GM19372 (cell line): ENCODE measurements around the gene LMNA.
"Not testable (repeated sequence)": the region's sequence is repeated elsewhere in the genome, so short reads cannot be mapped to it uniquely, and the experiment has no call there.

Source experiments
- ATAC-seq: cut with Tn5 transposase; IDR thresholded peaks from one replicate; pipeline ENCODE4 v1.9.1; 2021; ENCODE audit warnings: mild to moderate bottlenecking, low read depth, moderate library complexity; ENCODE audit not compliant: unreplicated experiment

The LMNA gene

DNA sequence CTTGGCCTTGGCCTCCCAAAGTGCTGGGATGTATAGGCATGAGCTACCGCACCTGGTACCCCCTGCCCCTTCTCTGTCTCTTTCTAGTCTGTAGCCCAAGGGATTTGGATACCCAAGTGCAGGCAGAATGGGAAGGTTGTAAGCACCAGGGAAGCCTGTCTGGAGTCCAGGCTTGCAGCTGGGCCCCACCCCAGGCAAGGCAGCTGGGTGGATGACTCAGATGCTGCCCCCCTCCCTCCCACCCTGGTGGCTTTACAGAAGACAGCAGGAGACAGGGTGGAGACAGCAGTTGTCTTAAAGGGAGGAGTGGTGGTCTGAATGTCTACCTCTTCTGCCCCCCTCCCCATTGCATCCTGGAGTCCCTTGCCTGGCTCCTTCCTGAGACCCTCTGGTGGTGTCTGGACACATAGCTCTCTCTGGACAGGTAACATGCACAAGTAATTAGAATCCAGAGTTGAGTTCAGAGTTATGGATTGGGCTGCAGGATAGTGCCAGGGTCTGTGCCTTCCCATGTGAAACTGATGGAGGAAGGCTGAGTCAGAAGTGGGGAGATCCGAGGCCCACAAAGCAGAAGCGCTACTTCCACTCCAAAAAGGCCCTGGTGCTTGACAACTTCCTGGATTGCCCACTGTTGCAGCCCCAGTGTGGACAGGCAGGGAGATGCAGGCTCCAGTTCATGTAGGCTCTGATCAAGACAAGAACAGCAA, 5.1 kb downstream of the LMNA start:
- ATAC-seq: no peak

DNA sequence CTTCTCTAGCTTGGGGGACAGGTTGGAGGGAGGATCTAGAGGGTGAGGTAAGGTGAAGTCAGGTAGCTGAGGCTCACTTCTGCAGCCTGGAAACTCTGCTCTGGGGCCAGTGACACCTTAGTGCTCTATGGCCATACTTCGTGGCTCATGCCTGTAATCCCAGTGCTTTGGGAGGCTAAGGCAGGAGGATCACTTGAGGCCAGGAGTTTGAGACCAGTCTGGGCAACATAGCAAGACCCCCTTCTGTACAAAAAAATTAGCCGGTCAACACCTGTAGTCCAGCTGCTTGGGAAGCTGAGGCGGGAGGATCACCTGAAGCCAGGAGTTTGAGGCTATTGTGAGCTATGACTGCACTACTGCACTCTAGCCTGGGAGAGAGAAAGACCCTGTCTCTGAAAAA, 5.8 kb downstream of the LMNA start:
- ATAC-seq: no peak

- ATAC-seq: not testable (repeated sequence)
These were observed 6.5 kb downstream of the LMNA start for GRCh38 chr1:156121005-156121404.

GRCh38 chr1:156121457-156121856, 6.9 kb downstream of the LMNA start:
- no peak for ATAC-seq

DNA sequence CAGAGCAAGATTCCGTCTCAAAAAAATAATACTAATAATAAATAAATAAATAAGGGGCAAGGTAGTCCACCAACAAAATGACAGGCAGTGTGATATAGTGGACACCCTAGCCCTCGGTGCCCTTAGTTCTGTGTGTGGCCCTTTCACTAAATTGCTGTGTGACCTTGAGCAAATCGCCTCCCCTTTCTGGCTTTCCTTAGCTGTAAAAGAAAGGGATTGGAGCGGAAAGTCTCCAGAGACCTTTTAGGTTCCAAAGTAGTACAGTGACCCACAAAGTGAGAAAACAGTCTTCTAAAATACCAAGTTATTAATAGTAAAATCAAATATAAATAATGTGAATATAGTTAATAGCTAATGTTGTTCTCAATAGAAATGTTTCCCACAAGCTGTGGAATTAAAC, 7.6 kb downstream of the LMNA start:
- no peak for ATAC-seq

DNA sequence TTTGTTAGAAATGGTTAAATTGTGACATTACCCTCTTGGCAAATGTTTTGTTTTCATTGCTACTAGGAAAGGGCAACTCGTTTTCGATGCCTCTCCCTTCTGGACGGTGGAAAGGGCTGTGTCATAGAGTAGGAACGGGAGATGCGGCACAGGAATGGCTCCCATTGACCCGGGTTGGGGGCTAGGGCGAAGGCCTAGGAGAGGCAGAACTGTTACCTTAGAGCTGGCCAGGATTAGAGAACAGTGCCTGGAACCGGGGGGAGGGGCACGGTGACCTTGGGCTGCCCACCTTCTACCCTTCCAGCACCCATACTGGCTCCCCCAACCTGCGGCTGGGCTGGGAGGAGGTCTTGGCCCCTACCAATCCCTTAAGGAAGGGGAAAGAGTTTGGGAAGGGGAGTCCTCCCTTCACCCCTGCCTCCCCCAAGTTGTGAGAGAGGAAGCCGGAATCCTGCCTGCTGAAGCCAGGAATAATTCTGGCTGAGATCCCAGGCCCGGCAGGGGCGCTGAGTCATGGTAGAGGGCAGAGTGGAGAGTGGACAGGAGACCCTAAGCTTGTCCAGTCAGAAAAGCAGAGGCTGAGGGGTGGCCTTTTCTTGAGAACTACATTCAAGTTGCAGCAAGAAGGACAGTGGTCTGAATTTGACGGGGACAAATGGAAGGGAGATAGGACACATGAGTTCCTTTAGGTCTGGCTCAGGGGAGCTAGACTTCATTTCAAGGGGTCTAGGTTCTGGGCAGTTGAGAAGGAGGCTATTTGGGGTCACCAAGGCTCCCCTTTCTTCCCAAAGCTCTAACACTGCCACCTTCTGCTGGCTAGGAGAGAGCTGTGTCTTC, 8.2 kb downstream of the LMNA start:
- ATAC-seq: no peak

DNA sequence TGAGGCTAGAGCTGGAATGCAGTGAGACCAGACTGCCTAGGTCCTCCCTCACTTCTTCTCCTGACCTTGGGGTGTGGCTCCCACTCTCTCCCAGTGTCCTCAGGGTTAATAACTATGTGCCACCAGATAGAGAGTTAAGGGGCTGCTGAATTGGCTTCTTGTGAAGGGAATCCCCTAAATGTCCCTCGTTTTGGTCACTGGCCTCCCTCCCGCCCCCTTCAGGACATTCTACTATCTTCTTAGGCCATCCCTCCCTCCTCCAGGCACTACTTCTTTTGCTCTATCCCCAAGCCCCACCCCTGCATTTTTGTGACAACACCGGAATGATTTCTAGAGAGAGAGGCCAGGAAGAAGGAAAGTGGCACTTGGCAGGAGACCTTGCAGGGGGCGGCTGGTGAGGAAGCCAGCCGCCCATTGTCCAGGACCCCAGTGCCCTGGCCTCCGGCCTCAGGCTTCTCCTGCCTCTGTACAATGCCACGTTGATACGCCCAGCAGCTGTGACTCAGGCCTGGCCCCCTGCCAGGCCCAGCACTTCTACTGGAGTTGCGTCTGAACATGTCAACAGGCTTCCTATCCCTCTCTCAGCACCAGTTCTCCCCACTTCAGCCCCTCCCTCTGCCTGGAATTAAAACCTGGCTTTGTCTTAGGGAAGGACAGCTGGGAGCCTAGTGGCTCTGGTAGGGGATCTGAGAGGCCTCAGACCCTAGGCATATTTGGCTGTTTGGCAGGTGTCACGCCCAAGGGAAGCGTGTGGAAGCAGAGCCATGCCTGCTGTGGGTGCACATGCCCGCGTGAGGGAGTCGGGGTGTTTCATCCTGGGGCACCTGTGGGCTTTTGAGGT, 9.1 kb downstream of the LMNA start:
- no peak for ATAC-seq

GRCh38 chr1:156124557-156125483, 10.3 kb downstream of the LMNA start:
- ATAC-seq: no peak

GRCh38 chr1:156125544-156125943, 11.0 kb downstream of the LMNA start:
- ATAC-seq: not testable (repeated sequence)

- no peak for ATAC-seq
These were observed 11.6 kb downstream of the LMNA start for GRCh38 chr1:156126043-156126629.

DNA sequence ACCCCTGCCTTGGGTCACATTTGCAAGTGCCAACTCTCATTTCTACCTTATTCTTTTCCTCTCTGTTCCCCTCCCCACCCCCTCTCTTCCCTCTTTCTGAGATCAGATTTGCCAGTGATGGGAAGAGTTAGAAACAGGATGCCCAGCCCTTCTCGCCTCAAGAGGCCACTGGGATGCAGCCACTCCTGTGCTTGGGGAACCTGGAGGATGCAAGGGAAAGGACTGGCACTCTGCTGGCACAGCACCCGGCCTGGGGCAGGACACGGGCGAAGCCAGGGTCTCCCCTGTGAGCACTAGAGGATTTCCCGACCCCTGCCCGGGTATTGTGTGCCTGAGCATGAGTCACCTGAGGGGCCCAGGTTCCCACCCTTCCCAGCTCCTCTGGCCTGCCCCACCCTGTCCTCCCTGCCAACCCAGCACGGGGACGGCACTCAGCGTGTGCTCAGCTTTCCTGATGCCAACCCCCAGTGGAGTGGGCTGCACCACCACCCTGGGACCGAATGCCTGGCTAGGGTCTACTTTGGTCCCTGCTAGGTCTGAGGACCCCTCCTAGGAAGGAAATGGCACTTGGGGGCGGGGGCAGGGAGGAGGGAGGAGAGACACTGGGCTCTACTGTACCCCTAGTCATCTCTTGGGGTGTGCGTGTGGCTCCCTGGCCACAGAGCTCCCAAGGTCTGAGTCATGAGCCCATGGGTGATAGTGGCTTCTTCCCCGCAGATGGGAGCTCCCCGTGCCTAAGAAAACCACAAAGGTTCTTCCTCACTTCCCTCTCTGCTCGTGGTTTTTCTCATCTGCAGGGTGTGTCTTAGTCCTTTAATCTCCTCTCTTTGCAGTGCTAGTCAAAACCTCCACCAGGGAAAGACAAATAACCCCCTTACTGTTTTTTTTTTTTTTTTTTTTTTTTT, 12.4 kb downstream of the LMNA start:
- no peak for ATAC-seq

- no peak for ATAC-seq
These were observed 13.8 kb downstream of the LMNA start for GRCh38 chr1:156128308-156128653.

GRCh38 chr1:156128654-156129597, 14.4 kb downstream of the LMNA start:
- ATAC-seq: no peak

DNA sequence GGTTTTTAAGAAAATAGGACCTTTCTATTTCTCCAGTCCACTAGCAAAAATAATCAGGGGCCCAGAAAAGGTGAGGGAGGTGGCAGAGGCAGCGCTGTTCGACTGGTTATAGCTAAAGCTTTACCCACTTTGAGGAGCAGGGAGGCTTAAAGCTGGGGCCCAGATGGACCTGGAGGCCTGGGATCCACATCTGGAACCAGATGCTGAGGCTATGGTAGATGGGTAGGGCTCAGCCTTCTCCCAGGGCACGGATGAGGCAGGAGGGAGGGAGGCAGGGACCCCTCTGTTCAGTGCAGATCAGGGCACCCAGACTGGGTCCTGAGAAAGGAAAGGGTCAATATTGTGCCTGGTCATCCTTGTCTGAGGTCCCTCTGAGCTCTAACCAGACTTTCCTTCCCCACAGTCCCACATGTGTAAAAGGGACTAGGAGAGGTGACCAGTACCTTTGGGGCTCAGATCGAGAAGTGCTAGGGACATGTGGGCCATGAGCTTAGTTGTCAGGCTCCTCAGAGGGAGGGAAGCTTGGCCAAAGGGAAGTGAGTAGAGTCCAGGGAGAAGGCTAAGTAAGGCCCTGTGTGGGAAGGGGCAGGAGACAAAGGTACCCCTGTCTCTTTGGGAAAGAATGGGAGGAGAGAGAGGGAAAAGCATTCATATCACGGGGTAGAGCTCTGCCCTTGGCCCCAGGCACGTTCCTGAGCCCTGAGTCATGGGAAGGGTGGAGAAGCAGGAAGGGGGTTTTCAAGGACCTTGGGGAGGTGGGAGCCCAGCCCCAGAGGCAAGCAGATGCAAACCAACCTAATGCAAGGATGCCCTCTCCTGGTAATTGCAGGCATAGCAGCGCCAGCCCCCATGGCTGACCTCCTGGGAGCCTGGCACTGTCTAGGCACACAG, 15.4 kb downstream of the LMNA start:
- ATAC-seq: no peak

- ATAC-seq: no peak
These were observed 16.0 kb downstream of the LMNA start for GRCh38 chr1:156130578-156130942.

DNA sequence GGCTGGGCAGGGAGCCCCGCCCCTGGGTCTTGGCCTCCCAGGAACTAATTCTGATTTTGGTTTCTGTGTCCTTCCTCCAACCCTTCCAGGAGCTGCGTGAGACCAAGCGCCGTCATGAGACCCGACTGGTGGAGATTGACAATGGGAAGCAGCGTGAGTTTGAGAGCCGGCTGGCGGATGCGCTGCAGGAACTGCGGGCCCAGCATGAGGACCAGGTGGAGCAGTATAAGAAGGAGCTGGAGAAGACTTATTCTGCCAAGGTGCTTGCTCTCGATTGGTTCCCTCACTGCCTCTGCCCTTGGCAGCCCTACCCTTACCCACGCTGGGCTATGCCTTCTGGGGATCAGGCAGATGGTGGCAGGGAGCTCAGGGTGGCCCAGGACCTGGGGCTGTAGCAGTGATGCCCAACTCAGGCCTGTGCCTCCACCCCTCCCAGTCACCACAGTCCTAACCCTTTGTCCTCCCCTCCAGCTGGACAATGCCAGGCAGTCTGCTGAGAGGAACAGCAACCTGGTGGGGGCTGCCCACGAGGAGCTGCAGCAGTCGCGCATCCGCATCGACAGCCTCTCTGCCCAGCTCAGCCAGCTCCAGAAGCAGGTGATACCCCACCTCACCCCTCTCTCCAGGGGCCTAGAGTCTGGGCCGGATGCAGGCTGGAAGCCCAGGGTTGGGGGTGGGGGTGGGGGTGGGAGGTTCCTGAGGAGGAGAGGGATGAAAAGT, 20.4 kb downstream of the LMNA start:
- ATAC-seq: no peak
